Activated T-helper 17 cell treated with anti-CD3 and anti-CD28 coated beads, Interleukin-2, amount 50 U/mL, for 72 hours (primary cell): ENCODE results near the gene TAAR1. TPM values are rescaled to one million over a fixed set of nuclear protein-coding genes. Genes with fewer than 3 reads are reported as not detected.
"Not testable (repeated sequence)": the region's sequence is repeated elsewhere in the genome, so short reads cannot be mapped to it uniquely, and the experiment has no call there.

Source experiments
- ATAC-seq: fragments of 150-1000 bp; cut with Tn5 transposase; replicated peaks from 2 replicates; pipeline ENCODE4 v1.10.0; 2021; ENCODE audit warnings: mild to moderate bottlenecking, moderate library complexity
- H3K27ac Mint-ChIP-seq: one replicate; pipeline ENCODE4 v1.8.0; 2022; ENCODE audit warnings: mixed read lengths
- H3K27me3 Mint-ChIP-seq: one replicate; pipeline ENCODE4 v1.8.0; 2022; ENCODE audit warnings: mixed read lengths
- H3K36me3 Mint-ChIP-seq: one replicate; pipeline ENCODE4 v1.8.0; 2022; ENCODE audit warnings: low read depth, mild to moderate bottlenecking, mixed read lengths
- H3K4me1 Mint-ChIP-seq: one replicate; pipeline ENCODE4 v1.8.0; 2022; ENCODE audit warnings: mixed read lengths
- H3K4me3 Mint-ChIP-seq: one replicate; pipeline ENCODE4 v1.8.0; 2022; ENCODE audit warnings: mild to moderate bottlenecking, mixed read lengths
- H3K9me3 Mint-ChIP-seq: one replicate; pipeline ENCODE4 v1.8.0; 2022; ENCODE audit warnings: mixed read lengths
- total RNA-seq, 2 donors: library from RNA; stranded (reverse); gene quantifications; one replicate each; pipeline ENCODE4 v1.2.3, GENCODE V29; 2022

TAAR1 gene
- total RNA-seq, 2 donors from 2014 or later, result not detected

DNA sequence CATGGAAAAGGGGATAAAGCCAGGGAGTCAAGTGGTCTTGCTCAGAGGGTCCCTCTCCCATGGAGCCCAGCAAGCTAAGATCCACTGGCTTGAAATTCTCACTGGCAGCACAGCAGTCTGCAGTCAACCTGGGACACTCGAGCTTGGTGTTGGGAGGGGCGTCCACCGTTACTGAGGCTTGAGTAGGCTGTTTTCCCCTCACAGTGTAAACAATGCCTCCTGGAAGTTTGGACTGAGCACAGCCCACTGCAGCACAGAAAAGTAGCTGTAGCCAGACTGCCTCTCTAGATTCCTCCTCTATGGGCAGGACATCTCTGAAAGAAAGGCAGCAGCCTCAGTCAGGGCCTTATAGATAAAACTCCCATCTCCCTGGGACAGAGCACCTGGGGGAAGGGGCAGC lies 23.7 kb downstream of the TAAR1 start:
- not testable (repeated sequence) for H3K36me3 Mint-ChIP-seq, ATAC-seq, H3K4me1 Mint-ChIP-seq, H3K9me3 Mint-ChIP-seq, H3K4me3 Mint-ChIP-seq, H3K27ac Mint-ChIP-seq
- H3K27me3 Mint-ChIP-seq, result peaks cover 48% of the 10 kb centered on the region

DNA sequence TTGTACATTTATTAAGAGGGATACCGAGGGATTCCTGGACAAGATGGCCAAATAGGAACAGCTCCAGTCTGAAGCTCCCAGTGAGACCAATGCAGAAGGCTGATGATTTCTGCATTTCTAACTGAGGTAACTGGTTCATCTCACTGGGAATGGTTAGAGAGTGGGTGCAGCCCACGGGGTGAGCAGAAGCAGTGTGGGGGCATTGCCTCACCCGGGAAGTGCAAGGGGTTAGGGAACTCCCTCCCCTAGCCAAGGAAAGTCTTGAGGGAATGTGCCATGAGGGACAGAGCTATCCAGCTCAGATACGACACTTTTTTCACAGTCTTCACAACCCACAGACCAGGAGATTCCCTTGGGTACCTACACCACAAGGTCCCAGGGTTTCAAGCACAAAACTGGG lies 24.2 kb downstream of the TAAR1 start:
- no peaks in the 10 kb centered on the region for H3K36me3 Mint-ChIP-seq
- H3K27me3 Mint-ChIP-seq, result peaks cover 48% of the 10 kb centered on the region
- no peaks in the 10 kb centered on the region for H3K9me3 Mint-ChIP-seq
- H3K4me1 Mint-ChIP-seq, result no peaks in the 10 kb centered on the region
- H3K27ac Mint-ChIP-seq, result no peak overlapping the region
- H3K4me3 Mint-ChIP-seq, result no peak overlapping the region
- no peak for ATAC-seq

GRCh38 chr6:132633362-132633761 lies 25.6 kb downstream of the TAAR1 start:
- H3K4me3 Mint-ChIP-seq, result no peak overlapping the region
- no peaks in the 10 kb centered on the region for H3K4me1 Mint-ChIP-seq
- H3K9me3 Mint-ChIP-seq, result peaks cover 5% of the 10 kb centered on the region
- no peaks in the 10 kb centered on the region for H3K36me3 Mint-ChIP-seq
- no peak overlapping the region for H3K27ac Mint-ChIP-seq
- no peak for ATAC-seq
- H3K27me3 Mint-ChIP-seq, result peaks cover 48% of the 10 kb centered on the region

DNA sequence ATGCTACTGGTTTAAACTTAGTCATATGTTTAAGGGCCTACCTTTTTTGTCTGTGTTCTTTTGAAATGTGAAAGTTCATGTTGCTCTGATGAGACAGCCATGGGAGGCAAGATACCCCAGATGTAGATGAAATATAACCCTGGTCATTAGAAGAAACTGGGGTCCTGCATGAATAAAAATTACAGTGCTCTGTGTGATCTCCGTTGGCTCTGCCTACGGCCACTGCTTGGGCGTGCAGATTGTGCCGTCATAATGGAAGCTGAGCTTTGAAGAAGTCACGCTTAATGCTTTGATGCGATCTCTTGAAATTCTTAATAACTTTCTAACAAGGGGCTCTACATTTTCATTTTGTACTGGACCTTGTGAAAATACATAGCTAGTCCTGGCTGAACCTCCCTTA lies 34.8 kb downstream of the TAAR1 start, which contains the start of gene TAAR2:
TSS of gene TAAR2 (minus strand) at position 101 of the 400 bp plus-strand sequence. CDS start at position 101, 0 bp downstream.
- no peaks in the 10 kb centered on the region for H3K9me3 Mint-ChIP-seq
- H3K4me3 Mint-ChIP-seq, result no peak within 1 kb of the TSS
- H3K27me3 Mint-ChIP-seq, result peaks cover 19% of the 10 kb centered on the region
- no peaks in the 10 kb centered on the region for H3K4me1 Mint-ChIP-seq
- no peaks in the 10 kb centered on the region for H3K36me3 Mint-ChIP-seq
- no peak within 1 kb of the TSS for H3K27ac Mint-ChIP-seq
- ATAC-seq, result no peak

GRCh38 chr6:132623106-132623845 lies 35.7 kb downstream of the TAAR1 start:
- Mint-ChIP-seq H3K4me1 (no peaks in the 10 kb centered on the region), H3K4me3 (no peak overlapping the region), H3K36me3 (no peaks in the 10 kb centered on the region), H3K27ac (no peak overlapping the region), H3K27me3 (peaks cover 18% of the 10 kb centered on the region), H3K9me3 (no peaks in the 10 kb centered on the region)
- no peak for ATAC-seq

GRCh38 chr6:132616677-132617076 lies 42.3 kb downstream of the TAAR1 start:
- Mint-ChIP-seq H3K27ac (no peak overlapping the region), H3K4me3 (no peak overlapping the region), H3K4me1 (peaks cover 6% of the 10 kb centered on the region), H3K36me3 (no peaks in the 10 kb centered on the region), H3K27me3 (peaks cover 9% of the 10 kb centered on the region), H3K9me3 (no peaks in the 10 kb centered on the region)
- ATAC-seq, result no peak

DNA sequence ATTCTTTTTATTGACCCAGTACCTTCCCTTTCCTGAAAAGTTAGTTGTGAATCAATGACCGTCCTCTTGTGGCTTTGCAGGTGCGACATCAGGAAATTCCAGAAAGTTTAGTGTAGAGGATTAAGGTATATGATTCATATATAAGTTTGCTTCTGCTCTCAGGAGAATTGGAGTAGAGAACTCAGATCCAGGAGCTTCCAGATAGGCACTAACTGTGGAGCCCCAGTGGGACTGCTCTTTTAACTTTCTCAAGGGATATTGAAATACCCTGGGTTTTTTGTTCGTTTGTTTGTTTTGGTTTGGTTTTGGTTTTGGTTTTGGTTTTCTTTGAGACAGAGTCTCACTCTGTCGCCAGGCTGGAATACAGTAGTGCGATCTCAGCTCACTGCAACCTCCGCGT lies 44.4 kb downstream of the TAAR1 start:
- Mint-ChIP-seq H3K9me3 (no peaks in the 10 kb centered on the region), H3K4me3 (peak overlapping the region; percentile 53), H3K27me3 (peaks cover 6% of the 10 kb centered on the region), H3K36me3 (no peaks in the 10 kb centered on the region), H3K27ac (no peak overlapping the region), H3K4me1 (peaks cover 6% of the 10 kb centered on the region)
- ATAC-seq, result no peak

- H3K27ac Mint-ChIP-seq, result no peak overlapping the region
- H3K27me3 Mint-ChIP-seq, result peaks cover 4% of the 10 kb centered on the region
- no peaks in the 10 kb centered on the region for H3K36me3 Mint-ChIP-seq
- no peak for ATAC-seq
- H3K9me3 Mint-ChIP-seq, result no peaks in the 10 kb centered on the region
- peaks cover 6% of the 10 kb centered on the region for H3K4me1 Mint-ChIP-seq
- no peak overlapping the region for H3K4me3 Mint-ChIP-seq
Measured at GRCh38 chr6:132612449-132613108, 46.4 kb downstream of the TAAR1 start.

DNA sequence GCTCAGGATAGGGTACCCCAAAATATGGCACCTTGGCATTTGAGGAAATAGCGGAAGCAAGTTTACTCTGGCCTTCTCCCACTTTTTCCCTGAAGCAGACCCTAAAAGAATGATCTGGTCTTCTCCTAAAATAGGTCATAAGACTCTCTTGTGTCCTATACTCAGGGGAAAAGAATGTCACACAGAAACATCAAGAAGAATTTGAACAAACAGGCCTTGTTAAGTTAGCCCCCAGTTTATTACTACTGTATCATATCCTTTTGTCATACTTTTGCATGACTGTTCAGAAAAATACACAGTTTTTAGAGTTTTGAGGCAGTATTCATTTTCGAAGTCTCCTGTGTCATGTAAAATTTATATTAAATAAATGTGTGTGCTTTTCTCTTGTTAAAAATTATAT lies 47.4 kb downstream of the TAAR1 start:
- H3K4me3 Mint-ChIP-seq, result no peak overlapping the region
- H3K9me3 Mint-ChIP-seq, result no peaks in the 10 kb centered on the region
- H3K27ac Mint-ChIP-seq, result no peak overlapping the region
- H3K36me3 Mint-ChIP-seq, result no peaks in the 10 kb centered on the region
- peaks cover 4% of the 10 kb centered on the region for H3K27me3 Mint-ChIP-seq
- H3K4me1 Mint-ChIP-seq, result peaks cover 6% of the 10 kb centered on the region
- no peak for ATAC-seq

- H3K27ac Mint-ChIP-seq, result no peak overlapping the region
- no peak for ATAC-seq
- peaks cover 5% of the 10 kb centered on the region for H3K4me1 Mint-ChIP-seq
- H3K9me3 Mint-ChIP-seq, result no peaks in the 10 kb centered on the region
- no peaks in the 10 kb centered on the region for H3K36me3 Mint-ChIP-seq
- H3K4me3 Mint-ChIP-seq, result no peak overlapping the region
- peaks cover 7% of the 10 kb centered on the region for H3K27me3 Mint-ChIP-seq
Measured at GRCh38 chr6:132607544-132608233, 51.3 kb downstream of the TAAR1 start.

- Mint-ChIP-seq H3K36me3 (no peaks in the 10 kb centered on the region), H3K4me3 (no peak overlapping the region), H3K27me3 (peaks cover 9% of the 10 kb centered on the region), H3K9me3 (no peaks in the 10 kb centered on the region), H3K27ac (no peak overlapping the region), H3K4me1 (no peaks in the 10 kb centered on the region)
- no peak for ATAC-seq
Measured at GRCh38 chr6:132604635-132605152, 54.3 kb downstream of the TAAR1 start.

GRCh38 chr6:132600900-132601299 lies 58.1 kb downstream of the TAAR1 start:
- not testable (repeated sequence) for H3K9me3 Mint-ChIP-seq, H3K4me1 Mint-ChIP-seq, H3K36me3 Mint-ChIP-seq, H3K27ac Mint-ChIP-seq, ATAC-seq, H3K4me3 Mint-ChIP-seq
- peaks cover 19% of the 10 kb centered on the region for H3K27me3 Mint-ChIP-seq

DNA sequence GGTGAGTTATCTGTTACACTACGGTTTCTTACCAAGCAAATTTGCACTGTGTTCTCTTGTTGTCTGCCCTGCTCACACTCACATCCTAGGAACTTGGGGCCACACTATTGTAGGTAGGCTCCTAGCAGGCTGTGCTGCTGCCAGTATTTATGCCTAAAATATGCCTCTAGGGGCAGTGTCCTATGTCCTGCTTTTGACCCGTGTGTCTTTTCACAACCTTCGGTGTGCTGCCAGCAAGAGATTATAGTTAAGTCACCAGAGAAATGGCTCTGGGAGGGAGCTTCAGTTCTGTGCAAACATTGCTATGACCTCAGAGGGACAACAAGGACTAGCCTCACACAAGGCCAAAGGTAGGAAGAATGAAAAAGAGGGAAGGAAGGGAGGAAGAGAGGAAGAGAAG lies 60.5 kb downstream of the TAAR1 start:
- peaks cover 3% of the 10 kb centered on the region for H3K4me1 Mint-ChIP-seq
- no peak overlapping the region for H3K27ac Mint-ChIP-seq
- no peak for ATAC-seq
- H3K4me3 Mint-ChIP-seq, result no peak overlapping the region
- H3K36me3 Mint-ChIP-seq, result no peaks in the 10 kb centered on the region
- H3K27me3 Mint-ChIP-seq, result peaks cover 17% of the 10 kb centered on the region
- H3K9me3 Mint-ChIP-seq, result no peaks in the 10 kb centered on the region

- Mint-ChIP-seq H3K27me3 (peaks cover 20% of the 10 kb centered on the region), H3K9me3 (no peaks in the 10 kb centered on the region), H3K4me3 (no peak overlapping the region), H3K4me1 (peaks cover 3% of the 10 kb centered on the region), H3K27ac (no peak overlapping the region), H3K36me3 (no peaks in the 10 kb centered on the region)
- no peak for ATAC-seq
Measured at GRCh38 chr6:132596201-132596600, 62.8 kb downstream of the TAAR1 start.
